ENCODE measurements around the gene PPFIA1. TPM values are rescaled to one million over a fixed set of nuclear protein-coding genes. Genes with fewer than 3 reads are reported as not detected.
A peak's percentile ranks its signal among the peaks of the same experiment; 100 is the strongest.

Gene PPFIA1
- total RNA-seq, 1 experiment from 2014 or later, result 63.4 TPM

DNA sequence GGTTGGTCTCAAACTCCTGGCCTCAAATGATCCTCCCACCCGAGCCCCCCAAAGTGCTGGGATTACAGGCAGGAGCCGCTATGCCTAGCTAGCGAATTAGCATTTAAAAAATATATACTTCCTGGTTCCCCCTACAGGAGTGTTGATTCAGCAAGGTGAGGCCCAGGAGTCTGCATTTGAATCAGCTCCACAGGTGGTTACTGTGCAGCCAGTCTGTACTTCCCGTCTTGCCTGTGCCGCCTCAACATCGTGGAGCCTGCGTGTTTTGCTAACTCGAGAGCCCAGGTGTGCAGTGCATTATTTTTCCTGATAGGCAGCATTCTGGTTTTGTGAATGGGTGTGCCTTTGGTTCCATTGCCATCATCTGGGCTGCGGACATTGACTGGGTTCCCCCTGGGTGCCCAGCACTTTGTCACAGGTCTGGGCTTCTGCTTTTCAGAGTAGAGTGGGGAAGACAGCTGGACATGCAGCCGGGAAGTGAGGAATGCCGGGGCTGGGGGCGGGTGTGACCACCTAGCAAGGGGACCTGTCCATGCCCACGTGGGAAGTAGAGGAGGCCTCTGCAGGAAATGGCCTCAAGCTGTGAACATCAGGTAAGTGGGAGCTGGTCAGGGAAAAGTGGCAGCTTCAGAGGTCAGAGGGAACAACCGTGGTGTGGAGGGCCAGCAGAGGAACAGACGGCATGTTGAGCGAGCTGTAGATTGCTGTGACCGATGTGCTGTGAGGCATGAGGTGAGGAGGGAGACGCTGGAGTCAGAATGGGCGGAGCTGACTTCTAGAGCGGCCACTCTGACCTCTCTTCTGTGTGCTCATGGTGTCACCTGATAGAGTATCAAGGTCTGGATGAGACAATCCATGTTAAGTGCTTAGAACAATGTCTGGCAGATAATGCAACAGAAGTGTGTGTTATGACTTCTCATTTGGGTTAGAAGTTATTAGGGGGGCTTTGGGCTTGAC, 42.2 kb downstream of the PPFIA1 start:
- Mint-ChIP-seq H3K4me1 (peaks cover 40 to 42% of the 10 kb centered on the region in 2 experiments), H3K9me3 (no peaks in the 10 kb centered on the region; a peak in 1 of 5 replicates), H3K27ac (peak overlapping the region; percentile 23 to 98 (median 59)), H3K27me3 (ENCODE audit: low read depth) (no peaks in the 10 kb centered on the region), H3K4me3 (peak overlapping the region; percentile 1 to 33; a peak in 4 of 5 replicates), H3K36me3 (ENCODE audit: insufficient read depth in 1 of 3, low read depth in 3 of 3) (peaks cover 10 to 26% (median 17%) of the 10 kb centered on the region in 3 experiments; a peak in 5 of 7 replicates)
- H2AFZ ChIP-seq (ENCODE audit: low read length), result no peak overlapping the region
- peak overlapping the region; percentile 0 for H3K4me2 ChIP-seq (ENCODE audit: insufficient read depth, insufficient read length, low read length)
- TF ChIP-seq, protein P1, sequence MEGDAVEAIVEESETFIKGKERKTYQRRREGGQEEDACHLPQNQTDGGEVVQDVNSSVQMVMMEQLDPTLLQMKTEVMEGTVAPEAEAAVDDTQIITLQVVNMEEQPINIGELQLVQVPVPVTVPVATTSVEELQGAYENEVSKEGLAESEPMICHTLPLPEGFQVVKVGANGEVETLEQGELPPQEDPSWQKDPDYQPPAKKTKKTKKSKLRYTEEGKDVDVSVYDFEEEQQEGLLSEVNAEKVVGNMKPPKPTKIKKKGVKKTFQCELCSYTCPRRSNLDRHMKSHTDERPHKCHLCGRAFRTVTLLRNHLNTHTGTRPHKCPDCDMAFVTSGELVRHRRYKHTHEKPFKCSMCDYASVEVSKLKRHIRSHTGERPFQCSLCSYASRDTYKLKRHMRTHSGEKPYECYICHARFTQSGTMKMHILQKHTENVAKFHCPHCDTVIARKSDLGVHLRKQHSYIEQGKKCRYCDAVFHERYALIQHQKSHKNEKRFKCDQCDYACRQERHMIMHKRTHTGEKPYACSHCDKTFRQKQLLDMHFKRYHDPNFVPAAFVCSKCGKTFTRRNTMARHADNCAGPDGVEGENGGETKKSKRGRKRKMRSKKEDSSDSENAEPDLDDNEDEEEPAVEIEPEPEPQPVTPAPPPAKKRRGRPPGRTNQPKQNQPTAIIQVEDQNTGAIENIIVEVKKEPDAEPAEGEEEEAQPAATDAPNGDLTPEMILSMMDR (conservative IDR thresholded peaks at IDR 0.05), result no peak
- no peak overlapping the region for H3K4ac ChIP-seq (ENCODE audit: low read depth, low read length)
- H2BK15ac ChIP-seq (ENCODE audit: low read depth, low read length), result no peak overlapping the region
- H3K9ac ChIP-seq (ENCODE audit: extremely low read depth, insufficient read length, low read length), result no peak overlapping the region
- no peak overlapping the region for H3K23ac ChIP-seq (ENCODE audit: insufficient read length, low read depth, low read length)
- no peaks in the 10 kb centered on the region for H3K23me2 ChIP-seq (ENCODE audit: insufficient read length, low read depth, low read length, poor library complexity, severe bottlenecking)
- H2BK5ac ChIP-seq (ENCODE audit: insufficient read length, low read length), result no peak overlapping the region
- H3K4me1 ChIP-seq (ENCODE audit: insufficient read depth, low read length), result peaks cover 33% of the 10 kb centered on the region; the same call in 1 of the 2 replicates
- H3K18ac ChIP-seq (ENCODE audit: insufficient read length, low read depth, low read length), result no peak overlapping the region
- no peaks in the 10 kb centered on the region for H3K27me3 ChIP-seq (ENCODE audit: insufficient read depth, low read length)
- no peak overlapping the region for H4K8ac ChIP-seq (replicated peaks; ENCODE audit: insufficient read length, low read depth, low read length)
- no peaks in the 10 kb centered on the region for H3K9me3 ChIP-seq (ENCODE audit: control insufficient read depth, low read depth, low read length)
- H3K79me1 ChIP-seq (ENCODE audit: insufficient read depth, low read depth, low read length, poor library complexity, severe bottlenecking), result no peaks in the 10 kb centered on the region
- H2AK5ac ChIP-seq (ENCODE audit: insufficient read length, low read length), result no peak overlapping the region
- peak; percentile 52 for DNase-seq
- no peak overlapping the region for H2BK20ac ChIP-seq (ENCODE audit: low read depth, low read length, poor library complexity, severe bottlenecking)
- H4K5ac ChIP-seq (ENCODE audit: insufficient read length, low read depth, low read length), result no peak overlapping the region
- no peak overlapping the region for H3K56ac ChIP-seq (ENCODE audit: insufficient read length, low read depth, low read length)
- H2BK12ac ChIP-seq (ENCODE audit: insufficient read length, low read depth, low read length), result no peak overlapping the region
- WGBS (ENCODE audit: extremely low coverage, insufficient read length, low lambda C conversion rate), result no CpG with 5 or more reads among the region's 20 CpGs
- H3T11ph ChIP-seq (ENCODE audit: low read length), result no peak overlapping the region
- no peak overlapping the region for H4K91ac ChIP-seq (ENCODE audit: insufficient read length, low read depth, low read length)
- peaks cover 9% of the 10 kb centered on the region for H3K79me2 ChIP-seq (ENCODE audit: insufficient read depth, low read length)
- peak overlapping the region; percentile 33 for H3K27ac ChIP-seq (ENCODE audit: insufficient read length, low read depth, low read length)
- H4K20me1 ChIP-seq (ENCODE audit: control insufficient read depth, insufficient read depth, insufficient read length), result no peaks in the 10 kb centered on the region
- no peak overlapping the region for H3K14ac ChIP-seq (ENCODE audit: insufficient read depth, low read length)
- no peak overlapping the region for H2BK120ac ChIP-seq (ENCODE audit: low read depth, low read length, poor library complexity, severe bottlenecking)

All from H9 (cell line).